H1 (cell line): ENCODE measurements around the gene ZBTB47. TPM values are rescaled to one million over a fixed set of nuclear protein-coding genes. Genes with fewer than 3 reads are reported as not detected.

ENCODE experiments used
- CTCF ChIA-PET: fragments of 300-600 bp; sonication (Branson Sonifier 250); formaldehyde crosslinking; loops from one replicate; lab custom pipeline; 2021; ENCODE audit not compliant: partially characterized antibody; lab: Charles Lee
- POLR2A ChIA-PET: fragments of 300-600 bp; sonication (Branson Sonifier 250); formaldehyde crosslinking; loops from one replicate; lab custom pipeline; 2021; ENCODE audit warnings: inconsistent platforms; ENCODE audit not compliant: partially characterized antibody; lab: Charles Lee
- DNase-seq, 2 experiments: peaks; one replicate each; pipeline versions ENCODE4 v3.0.0 to v3.0.0-alpha.2; 2010 to 2022; ENCODE audit warnings: low spot score in 2 of 2, low read depth in 1 of 2, mixed read lengths in 1 of 2
- FAIRE-seq: peaks from 2 replicates; lab custom pipeline; 2011; peaks lifted over from hg19 to GRCh38; lab: Jason Lieb, UNC
- H2AFZ ChIP-seq: 2 replicates; pipeline ENCODE4 v1.8.1; 2012; ENCODE audit warnings: low read length, inconsistent platforms
- H2AK5ac ChIP-seq: 2 replicates; pipeline ENCODE4 v1.6.1; 2013; ENCODE audit warnings: low read depth, low read length
- H2BK120ac ChIP-seq: replicated peaks from 2 replicates; pipeline ENCODE3; 2013; ENCODE audit warnings: low read depth, low read length, inconsistent platforms
- H2BK12ac ChIP-seq: 2 replicates; pipeline ENCODE4 v1.6.1; 2013; ENCODE audit warnings: low read depth, low read length
- H2BK15ac ChIP-seq: 2 replicates; pipeline ENCODE4 v1.6.1; 2013; ENCODE audit warnings: low read length
- H2BK20ac ChIP-seq: 2 replicates; pipeline ENCODE4 v1.6.1; 2013; ENCODE audit warnings: low read length
- H2BK5ac ChIP-seq: 2 replicates; pipeline ENCODE4 v1.6.1; 2013; ENCODE audit warnings: low read depth, low read length
- H3K14ac ChIP-seq: 2 replicates; pipeline ENCODE4 v1.6.1; 2013; ENCODE audit warnings: inconsistent platforms; ENCODE audit not compliant: insufficient read length
- H3K18ac ChIP-seq: 2 replicates; pipeline ENCODE4 v1.6.1; 2013; ENCODE audit warnings: low read length; ENCODE audit errors: extremely low read depth
- H3K23ac ChIP-seq: 2 replicates; pipeline ENCODE4 v1.6.1; 2013; ENCODE audit warnings: inconsistent platforms; ENCODE audit not compliant: insufficient read length
- H3K23me2 ChIP-seq: 2 replicates; pipeline ENCODE4 v1.6.1; 2013; ENCODE audit warnings: low read depth, low read length
- H3K27ac ChIP-seq: 2 replicates; pipeline ENCODE4 v1.6.1; 2011; ENCODE audit warnings: low read depth, low read length, inconsistent platforms
- H3K27me3 ChIP-seq, 4 experiments: replicated peaks in 1 of 4; 1 replicate in 1 of 4; 2 replicates in 3 of 4; pipeline versions ENCODE4 v1.6.1 to v1.8.1; 2011 to 2013; ENCODE audit warnings: low read length in 3 of 4, mild to moderate bottlenecking in 3 of 4, inconsistent platforms in 2 of 4, mixed read lengths in 2 of 4, moderate library complexity in 1 of 4; ENCODE audit not compliant: control insufficient read depth in 3 of 4, insufficient read depth in 3 of 4; ENCODE audit errors: extremely low read depth in 1 of 4
- H3K36me3 ChIP-seq, 4 experiments: 2 replicates each; pipeline versions ENCODE4 v1.6.1 to v1.8.1; 2011 to 2013; ENCODE audit warnings: mild to moderate bottlenecking in 4 of 4, low read length in 3 of 4, moderate library complexity in 2 of 4, control low read depth in 1 of 4, inconsistent platforms in 1 of 4; ENCODE audit not compliant: insufficient read depth in 4 of 4, control insufficient read depth in 2 of 4
- H3K4ac ChIP-seq: replicated peaks from 2 replicates; pipeline ENCODE3; 2013; ENCODE audit warnings: low read length, low read depth, mixed read lengths, inconsistent platforms; ENCODE audit not compliant: insufficient read length
- H3K4me1 ChIP-seq, 4 experiments: replicated peaks in 1 of 4; 1 replicate in 1 of 4; 2 replicates in 3 of 4; pipeline versions ENCODE4 v1.6.1 to v1.8.1; 2011 to 2013; ENCODE audit warnings: low read length in 3 of 4, inconsistent platforms in 2 of 4, mixed read lengths in 1 of 4; ENCODE audit not compliant: insufficient read depth in 4 of 4, control insufficient read depth in 3 of 4
- H3K4me2 ChIP-seq, 2 experiments: 2 replicates each; pipeline versions ENCODE4 v1.6.1 to v1.8.1; 2011 to 2013; ENCODE audit warnings: low read depth in 2 of 2, low read length in 2 of 2, control low read depth in 1 of 2, inconsistent platforms in 1 of 2, mild to moderate bottlenecking in 1 of 2; ENCODE audit not compliant: insufficient read depth in 1 of 2
- H3K4me3 ChIP-seq, 4 experiments: fragments of 200-600, 300-600 bp in 1 of 4; sonication (generic), shearing (Covaris generic), sonication (Bioruptor Twin) in 1 of 4; 2 replicates each; pipeline versions ENCODE4 v1.5.1 to v1.8.1; 2011 to 2016; ENCODE audit warnings: low read length in 4 of 4, low read depth in 3 of 4, control low read depth in 2 of 4, inconsistent platforms in 2 of 4, mild to moderate bottlenecking in 2 of 4, mixed read lengths in 1 of 4, moderate library complexity in 1 of 4; ENCODE audit not compliant: insufficient read depth in 2 of 4; ENCODE audit errors: extremely low read depth in 1 of 4
- H3K56ac ChIP-seq: replicated peaks from 2 replicates; pipeline ENCODE3; 2013; ENCODE audit warnings: low read depth, mild to moderate bottlenecking, mixed read lengths, low read length, inconsistent platforms; ENCODE audit not compliant: insufficient read length
- H3K79me1 ChIP-seq: 2 replicates; pipeline ENCODE4 v1.6.1; 2013; ENCODE audit warnings: low read depth, low read length, control low read depth
- H3K79me2 ChIP-seq, 2 experiments: 2 replicates each; pipeline versions ENCODE4 v1.6.1 to v1.8.1; 2012 to 2013; ENCODE audit warnings: low read length in 2 of 2, mild to moderate bottlenecking in 2 of 2, inconsistent platforms in 1 of 2; ENCODE audit not compliant: insufficient read depth in 2 of 2, control insufficient read depth in 1 of 2
- H3K9ac ChIP-seq, 4 experiments: replicated peaks in 1 of 4; 1 replicate in 1 of 4; 2 replicates in 3 of 4; pipeline versions ENCODE4 v1.6.1 to v1.8.1; 2011 to 2013; ENCODE audit warnings: low read depth in 3 of 4, low read length in 3 of 4, control low read depth in 2 of 4, mild to moderate bottlenecking in 2 of 4, moderate library complexity in 2 of 4, inconsistent platforms in 1 of 4; ENCODE audit errors: extremely low read depth in 1 of 4
- H3K9me3 ChIP-seq, 2 experiments: 2 replicates each; pipeline versions ENCODE4 v1.6.1 to v1.8.1; 2012 to 2013; ENCODE audit warnings: mild to moderate bottlenecking in 2 of 2, moderate library complexity in 2 of 2, control low read depth in 1 of 2, inconsistent platforms in 1 of 2, low read depth in 1 of 2, low read length in 1 of 2, mixed read lengths in 1 of 2; ENCODE audit not compliant: insufficient read depth in 2 of 2
- H4K20me1 ChIP-seq, 2 experiments: replicated peaks in 1 of 2; 2 replicates each; pipeline versions ENCODE3 to v1.8.1; 2011 to 2013; ENCODE audit warnings: inconsistent platforms in 2 of 2, low read length in 2 of 2, mild to moderate bottlenecking in 1 of 2; ENCODE audit not compliant: insufficient read depth in 2 of 2, control insufficient read depth in 1 of 2
- H4K5ac ChIP-seq: 2 replicates; pipeline ENCODE4 v1.6.1; 2013; ENCODE audit warnings: low read length, low read depth, mixed read lengths, inconsistent platforms; ENCODE audit not compliant: insufficient read length
- H4K8ac ChIP-seq: 2 replicates; pipeline ENCODE4 v1.8.0; 2013; ENCODE audit warnings: mild to moderate bottlenecking, moderate library complexity, low read length, inconsistent platforms; ENCODE audit not compliant: insufficient read depth; ENCODE audit errors: extremely low read depth
- H4K91ac ChIP-seq: replicated peaks from 2 replicates; pipeline ENCODE3; 2013; ENCODE audit warnings: low read length, mixed read lengths, inconsistent platforms; ENCODE audit not compliant: insufficient read length
- ASH2L ChIP-seq: fragments of 200-600, 300-600 bp; sonication (generic); IDR thresholded peaks from one replicate; pipeline ENCODE4 v1.7.1; 2017; ENCODE audit warnings: low read length
- CBX8 ChIP-seq: fragments of 300-800, 300-1000 bp; sonication (generic); IDR thresholded peaks from 2 replicates; pipeline ENCODE4 v1.7.1; 2016; ENCODE audit warnings: low read depth, low read length, borderline replicate concordance
- CREB1 ChIP-seq: IDR thresholded peaks from 2 replicates; pipeline ENCODE4 v1.6.1; 2012; ENCODE audit warnings: inconsistent platforms
- EGR1 ChIP-seq: IDR thresholded peaks from 2 replicates; pipeline ENCODE4 v1.6.1; 2011; ENCODE audit warnings: low read depth, low read length, borderline replicate concordance
- GABPA ChIP-seq: IDR thresholded peaks from 2 replicates; pipeline ENCODE4 v1.6.1; 2011; ENCODE audit warnings: mild to moderate bottlenecking, low read length, moderate library complexity, borderline replicate concordance; ENCODE audit not compliant: insufficient read depth
- GTF2F1 ChIP-seq: IDR thresholded peaks from 2 replicates; pipeline ENCODE4 v1.6.1; 2012; ENCODE audit warnings: low read depth, low read length, improper control_type of control experiment, borderline replicate concordance
- HDAC2 ChIP-seq, 2 experiments: fragments of 300-600 bp in 1 of 2; sonication (generic) in 1 of 2; IDR thresholded peaks; 2 replicates each; pipeline ENCODE4 v1.6.1; 2011 to 2012; ENCODE audit warnings: low read depth in 2 of 2, low read length in 2 of 2, mild to moderate bottlenecking in 2 of 2, moderate library complexity in 2 of 2, borderline replicate concordance in 1 of 2, inconsistent platforms in 1 of 2
- KDM4A ChIP-seq: IDR thresholded peaks from one replicate; pipeline ENCODE4 v1.7.1; 2012; ENCODE audit warnings: low read depth, mild to moderate bottlenecking, moderate library complexity, low read length, inconsistent platforms; ENCODE audit not compliant: severe bottlenecking
- POLR2AphosphoS5 ChIP-seq: IDR thresholded peaks from 2 replicates; pipeline ENCODE4 v1.6.1; 2011; ENCODE audit warnings: low read depth, low read length
- TBP ChIP-seq: IDR thresholded peaks from 2 replicates; pipeline ENCODE4 v1.6.1; 2011; ENCODE audit warnings: low read depth, low read length, improper control_type of control experiment
- WGBS, 2 experiments: shearing (Covaris generic) in 1 of 2; methylation state at CpG; one replicate each; pipeline versions ENCODE4 v1.1.6 to v1.1.7; 2013 to 2015; ENCODE audit warnings: low lambda C conversion rate in 2 of 2, mixed read lengths in 2 of 2, inconsistent platforms in 1 of 2, low coverage in 1 of 2, missing lambda C conversion rate in 1 of 2; ENCODE audit not compliant: insufficient replicate concordance in 2 of 2, insufficient coverage in 1 of 2, insufficient read length in 1 of 2; ENCODE audit errors: extremely low coverage in 1 of 2, missing lambda C conversion rate in 1 of 2; 5-methylcytosine and 5-hydroxymethylcytosine counted together
- polyA plus RNA-seq, 7 experiments: library from polyadenylated mRNA; depleted of rRNA in 3 of 7; stranded (reverse) in 5 of 7; unstranded in 2 of 7; fragments of >200 nt in 5 of 7; fragments of 200-250 nt in 2 of 7; gene quantifications; 1 replicate in 5 of 7; 2 replicates in 1 of 7; 4 replicates in 1 of 7; pipeline versions ENCODE4 v1.2.1 to v1.2.3, GENCODE V29; 2011 to 2013; ENCODE audit warnings: missing spikeins in 2 of 7, mixed read lengths in 2 of 7
- total RNA-seq: library from RNA; stranded (reverse); fragmentation: NEBNext Ultra II Directional; extraction: Animal tissue kit (Norgen Biotek cat#: 25700); gene quantifications from 2 replicates; pipeline ENCODE4 v1.2.1, GENCODE V29; 2021
- TF ChIP-seq, protein P1 (sequence below): IDR thresholded peaks from 2 replicates; pipeline ENCODE4 v1.6.1; 2012; ENCODE audit warnings: low read length, inconsistent platforms

The ZBTB47 gene
- total and polyA plus RNA-seq, 2 of the 8 experiments (the other 6 are each of a cell fraction or from before 2014, with no cell fraction given), result 2.8 to 4.1 TPM

GRCh38 chr3:42659451-42660130 lies 6.1 kb downstream of the ZBTB47 start:
- H4K8ac ChIP-seq, result peak overlapping the region; percentile 4; the same call in 1 of the 2 replicates
- no peak overlapping the region for H3K9ac ChIP-seq
- H3K4me2 ChIP-seq, result no peak overlapping the region
- no peak for FAIRE-seq
- H3K23ac ChIP-seq, result no peak overlapping the region
- H2BK120ac ChIP-seq, result no peak overlapping the region
- H3K4me1 ChIP-seq, result peaks cover 6 to 10% (median 7%) of the 10 kb centered on the region in 4 experiments
- H2BK20ac ChIP-seq, result no peak overlapping the region
- no peak overlapping the region for H3K4ac ChIP-seq
- H2BK15ac ChIP-seq, result no peak overlapping the region
- CTCF ChIA-PET, result interaction anchor here (0.6 to 7.0 kb wide), 13 partner anchors 10 to 455 kb away, joined by 3 to 54 read pairs (median 7); partner anchors contain the start of gene HHATL
- no peak overlapping the region for H3K27ac ChIP-seq
- no peaks in the 10 kb centered on the region; the same call in 1 of the 2 replicates for H3K23me2 ChIP-seq
- no peak overlapping the region for H3K14ac ChIP-seq
- H3K18ac ChIP-seq, result no peak overlapping the region
- no peaks in the 10 kb centered on the region; a peak in 1 of 8 replicates for H3K36me3 ChIP-seq
- no peaks in the 10 kb centered on the region for H3K79me1 ChIP-seq
- no peak overlapping the region for H2BK12ac ChIP-seq
- H3K56ac ChIP-seq, result no peak overlapping the region
- no peaks in the 10 kb centered on the region for H3K27me3 ChIP-seq
- TF ChIP-seq ASH2L (no peak), GTF2F1 (no peak), CBX8 (no peak), HDAC2 (IDR thresholded peaks at IDR 0.05; ENCODE audit: borderline replicate concordance in 1 of 2, low read depth in 2 of 2, low read length in 2 of 2) (no peak), TBP (no peak), GABPA (no peak), CREB1 (no peak), EGR1 (no peak), KDM4A (no peak), POLR2AphosphoS5 (no peak)
- TF ChIP-seq, protein P1, sequence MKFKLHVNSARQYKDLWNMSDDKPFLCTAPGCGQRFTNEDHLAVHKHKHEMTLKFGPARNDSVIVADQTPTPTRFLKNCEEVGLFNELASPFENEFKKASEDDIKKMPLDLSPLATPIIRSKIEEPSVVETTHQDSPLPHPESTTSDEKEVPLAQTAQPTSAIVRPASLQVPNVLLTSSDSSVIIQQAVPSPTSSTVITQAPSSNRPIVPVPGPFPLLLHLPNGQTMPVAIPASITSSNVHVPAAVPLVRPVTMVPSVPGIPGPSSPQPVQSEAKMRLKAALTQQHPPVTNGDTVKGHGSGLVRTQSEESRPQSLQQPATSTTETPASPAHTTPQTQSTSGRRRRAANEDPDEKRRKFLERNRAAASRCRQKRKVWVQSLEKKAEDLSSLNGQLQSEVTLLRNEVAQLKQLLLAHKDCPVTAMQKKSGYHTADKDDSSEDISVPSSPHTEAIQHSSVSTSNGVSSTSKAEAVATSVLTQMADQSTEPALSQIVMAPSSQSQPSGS, result no peak
- TF ChIP-seq, all 59 proteins: peak for 0
- Histone ChIP-seq H3K4me3 (no peak overlapping the region), H4K5ac (no peak overlapping the region), H2AFZ (no peak overlapping the region), H3K9me3 (no peaks in the 10 kb centered on the region), H4K20me1 (peaks cover 0 to 1% of the 10 kb centered on the region in 2 experiments), H2BK5ac (no peak overlapping the region; the same call in none of the 2 replicates), H2AK5ac (peak overlapping the region; percentile 75; the same call in 1 of the 2 replicates), H3K79me2 (no peaks in the 10 kb centered on the region), H4K91ac (peak overlapping the region; percentile 42)
- peak in 1 of 2 experiments; percentile 45 for DNase-seq
- WGBS, 2 experiments, result 94% methylated on average over 24 of the region's 25 CpGs; no CpG with 5 or more reads in 1 of the 2 experiments
- POLR2A ChIA-PET, result interaction anchor here (1.1 to 1.4 kb wide), 4 partner anchors 8 to 11 kb away, joined by 4 to 7 read pairs (median 4); no protein-coding TSS in a partner anchor
